GM13977 (cell line): ENCODE results near the gene DCD.

Source experiments
- DNase-seq: peaks from one replicate; pipeline ENCODE4 v3.0.0; 2012; ENCODE audit warnings: low spot score
- in situ Hi-C: fragments of 300-500 bp; cut with MboI; formaldehyde crosslinking; loops from one replicate; pipeline ENCODE4 v1.12.0; 2022; ENCODE audit warnings: low sequenced_read_pairs, low pct_unique_long_range_greater_than_20kb, mixed read lengths, inconsistent platforms; ENCODE audit not compliant: unreplicated experiment
- TF ChIP-seq, protein P1 (sequence below): IDR thresholded peaks from 2 replicates; pipeline ENCODE4 v1.5.1; 2012; ENCODE audit warnings: mild to moderate bottlenecking, control low read depth; ENCODE audit not compliant: insufficient read depth; ENCODE audit errors: extremely low read depth, missing control alignments

Gene DCD

DNA sequence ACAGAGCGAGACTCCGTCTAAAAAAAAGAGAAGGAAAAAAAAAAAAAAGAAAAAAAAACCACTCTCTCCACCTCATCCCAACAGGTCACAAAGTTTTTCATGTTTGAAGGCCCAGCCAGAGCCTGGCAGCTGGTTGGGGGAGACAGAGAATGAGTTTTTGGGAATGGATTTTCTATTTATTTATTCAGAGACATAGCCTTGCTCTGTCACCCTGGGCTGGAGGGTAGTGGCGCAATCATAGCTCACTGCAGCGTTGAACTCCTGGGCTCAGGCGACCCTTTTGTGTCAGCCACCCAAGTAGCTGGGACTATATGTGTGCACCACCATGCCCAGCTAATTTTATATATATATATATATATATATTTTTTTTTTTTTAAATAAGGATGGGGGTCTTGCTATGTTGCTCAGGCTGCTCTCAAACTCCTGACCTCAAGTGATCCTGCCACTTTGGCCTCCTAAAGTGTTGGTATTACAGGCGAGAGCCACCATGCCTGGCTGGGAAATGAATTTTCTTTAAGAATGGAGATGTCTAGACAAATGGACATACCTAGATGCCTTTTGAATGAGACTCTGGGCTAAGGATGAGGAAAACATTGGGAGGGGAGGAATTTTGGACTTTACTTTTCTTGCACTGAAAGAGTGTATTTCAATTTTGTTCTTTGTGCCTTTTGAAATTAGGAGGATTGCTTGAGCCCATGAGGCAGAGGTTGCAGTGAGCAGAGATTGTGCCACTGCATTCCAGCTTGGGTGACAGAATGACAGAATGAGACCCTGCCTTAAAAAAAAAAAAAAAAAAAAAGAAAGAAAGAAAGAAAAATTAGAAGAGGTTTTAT, 42.8 kb downstream of the DCD start:
- in situ Hi-C loops, result no loop called here
- TF ChIP-seq, protein P1, sequence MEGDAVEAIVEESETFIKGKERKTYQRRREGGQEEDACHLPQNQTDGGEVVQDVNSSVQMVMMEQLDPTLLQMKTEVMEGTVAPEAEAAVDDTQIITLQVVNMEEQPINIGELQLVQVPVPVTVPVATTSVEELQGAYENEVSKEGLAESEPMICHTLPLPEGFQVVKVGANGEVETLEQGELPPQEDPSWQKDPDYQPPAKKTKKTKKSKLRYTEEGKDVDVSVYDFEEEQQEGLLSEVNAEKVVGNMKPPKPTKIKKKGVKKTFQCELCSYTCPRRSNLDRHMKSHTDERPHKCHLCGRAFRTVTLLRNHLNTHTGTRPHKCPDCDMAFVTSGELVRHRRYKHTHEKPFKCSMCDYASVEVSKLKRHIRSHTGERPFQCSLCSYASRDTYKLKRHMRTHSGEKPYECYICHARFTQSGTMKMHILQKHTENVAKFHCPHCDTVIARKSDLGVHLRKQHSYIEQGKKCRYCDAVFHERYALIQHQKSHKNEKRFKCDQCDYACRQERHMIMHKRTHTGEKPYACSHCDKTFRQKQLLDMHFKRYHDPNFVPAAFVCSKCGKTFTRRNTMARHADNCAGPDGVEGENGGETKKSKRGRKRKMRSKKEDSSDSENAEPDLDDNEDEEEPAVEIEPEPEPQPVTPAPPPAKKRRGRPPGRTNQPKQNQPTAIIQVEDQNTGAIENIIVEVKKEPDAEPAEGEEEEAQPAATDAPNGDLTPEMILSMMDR, result no peak
- no peak for DNase-seq

- no peak for DNase-seq
- TF ChIP-seq, protein P1, result no peak
- in situ Hi-C loops, result no loop called here
These were observed 43.7 kb downstream of the DCD start for GRCh38 chr12:54604436-54604835.

DNA sequence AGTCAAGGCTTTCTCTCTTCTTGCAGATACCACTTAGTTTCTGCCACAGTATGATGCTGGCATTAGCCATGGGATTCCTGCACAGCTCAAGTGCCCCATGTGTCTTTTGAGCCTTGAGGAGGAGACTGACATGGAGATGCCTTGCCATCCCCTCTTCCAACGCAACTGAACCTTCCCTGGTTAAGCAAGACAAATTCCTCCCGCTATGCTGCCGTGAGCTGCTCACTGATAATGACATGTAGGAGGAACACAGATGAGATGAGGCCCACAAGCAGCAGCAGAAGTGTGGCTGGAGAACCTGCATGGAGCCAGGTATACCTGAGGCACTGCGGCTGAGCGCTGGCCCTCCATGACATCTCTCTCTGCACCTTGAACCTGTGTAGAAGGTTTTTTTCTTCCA, 44.3 kb downstream of the DCD start:
- in situ Hi-C loops, result no loop called here

DNA sequence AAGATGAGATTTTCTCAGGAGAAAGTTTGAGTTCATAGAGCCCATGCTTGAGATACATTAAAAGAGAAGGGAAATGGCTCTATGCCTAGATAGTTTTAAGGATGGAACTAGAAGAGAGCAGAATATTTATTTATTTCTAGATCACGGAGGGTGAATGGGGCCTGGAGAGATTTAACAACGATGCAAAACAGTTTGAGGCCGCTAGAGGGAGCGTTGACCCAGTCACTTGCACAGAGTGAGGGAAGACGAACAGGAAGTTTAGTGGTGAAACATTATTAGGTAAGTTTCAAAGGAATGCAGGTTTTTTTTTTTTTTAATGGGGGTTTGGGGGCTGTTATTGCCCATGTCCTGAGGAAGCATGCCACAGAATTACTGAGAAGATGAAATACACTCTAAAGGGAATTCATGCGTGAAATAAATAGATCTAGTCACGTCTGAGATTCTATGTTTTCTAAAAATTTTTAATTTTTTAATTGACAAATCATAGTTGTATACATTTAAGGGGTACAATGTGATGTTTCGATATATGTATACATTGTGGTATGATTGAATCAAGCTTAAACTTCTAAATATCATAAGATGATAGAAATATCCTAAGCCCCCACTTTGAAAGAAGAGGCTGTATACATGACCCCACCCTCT, 44.9 kb downstream of the DCD start:
- peak; percentile 72 for DNase-seq
- TF ChIP-seq, protein P1, result peak; percentile 90
- in situ Hi-C loops, result no loop called here

More for the DNA sequence above, 44.3 kb downstream of the DCD start:
- TF ChIP-seq, protein P1, result no peak
- no peak for DNase-seq

GRCh38 chr12:54602661-54603060, 45.5 kb downstream of the DCD start:
- DNase-seq, result no peak
- in situ Hi-C loops, result no loop called here
- TF ChIP-seq, protein P1, result no peak

- TF ChIP-seq, protein P1, result no peak
- in situ Hi-C loops, result no loop called here
- DNase-seq, result no peak
These were observed 46.3 kb downstream of the DCD start for GRCh38 chr12:54601841-54602240.
